Right cardiac atrium (tissue), 5 donors: Measurements from ENCODE around the gene SERP1. TPM values are rescaled to one million over a fixed set of nuclear protein-coding genes. Genes with fewer than 3 reads are reported as not detected.
A peak's percentile ranks its signal among the peaks of the same experiment; 100 is the strongest.

Source experiments
- ATAC-seq, 2 donors: fragments of 200-7000 bp; cut with Tn5 transposase; one replicate each; pipeline versions ENCODE4 v1.8.0 to v1.9.1; 2020; ENCODE audit warnings: moderate library complexity in 2 of 2, mild to moderate bottlenecking in 1 of 2
- DNase-seq, 3 donors: peaks; one replicate each; pipeline ENCODE4 v3.0.0-alpha.2; 2020
- H3K27ac ChIP-seq: one replicate; pipeline ENCODE4 v1.5.1; 2013; ENCODE audit warnings: mild to moderate bottlenecking, low read length, control low read depth, moderate library complexity
- H3K27me3 ChIP-seq: one replicate; pipeline ENCODE4 v1.6.1; 2013; ENCODE audit not compliant: control insufficient read depth, insufficient read depth
- H3K4me1 ChIP-seq: one replicate; pipeline ENCODE4 v1.6.1; 2013; ENCODE audit warnings: low read length; ENCODE audit not compliant: control insufficient read depth, insufficient read depth
- H3K4me3 ChIP-seq: one replicate; pipeline ENCODE4 v1.5.1; 2013; ENCODE audit warnings: low read length, control low read depth
- H3K9me3 ChIP-seq: one replicate; pipeline ENCODE4 v1.6.1; 2013; ENCODE audit warnings: low read length; ENCODE audit not compliant: control insufficient read depth
- WGBS: extraction: QIAGEN DNeasy Blood & Tissue Kit; methylation state at CpG from one replicate; pipeline ENCODE4 v1.1.7; 2013; 5-methylcytosine and 5-hydroxymethylcytosine counted together
- intact Hi-C, 4 donors: fragments of 100-400 bp; cut with DNase I; formaldehyde crosslinking; loops; one replicate each; pipeline versions ENCODE4 v1.11.0 to v1.14.0; 2022 to 2023
- polyA plus RNA-seq: library from polyadenylated mRNA; stranded (reverse); fragments of 200-250 nt; gene quantifications from one replicate; pipeline ENCODE4 v1.2.3, GENCODE V29; 2013
- total RNA-seq, 4 donors: library from RNA; stranded (reverse); fragmentation: NEBNext Ultra II Directional; extraction: Animal tissue kit (Norgen Biotek cat#: 25700); gene quantifications; one replicate each; pipeline ENCODE4 v1.2.1, GENCODE V29; 2021
- donor health status: healthy with polysubstance abuse.
- donor health status: DM: no; HTN: yes; CAD: no.
- donor health status: DM: no; HTN: no; CAD: no.
- donor health status: DM: no; HTN: yes; CAD: no; lungs with severe emphysema.
- donor health status: DM: yes; HTN: yes; CAD: no.

Gene SERP1
- total and polyA plus RNA-seq, 5 donors, result 24.8 to 41.3 (median 36.7) TPM

DNA sequence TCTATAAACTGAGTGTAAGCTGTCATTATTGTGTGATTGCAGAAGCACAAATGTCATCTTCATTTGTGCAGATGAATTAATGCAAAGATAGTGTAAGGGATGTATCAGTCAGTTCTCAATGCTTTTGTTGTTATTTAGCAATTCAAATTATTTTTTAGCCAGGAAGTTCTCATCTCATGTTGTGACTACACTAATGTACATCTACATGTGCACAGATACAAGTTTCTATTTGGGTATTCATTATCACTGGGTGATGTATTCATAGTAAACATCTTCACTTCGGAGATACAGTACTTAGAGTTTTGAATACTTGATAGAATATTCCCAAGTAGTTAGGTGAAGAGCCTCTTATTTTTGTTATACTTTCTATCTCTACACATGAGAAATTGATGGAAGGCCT, 11.4 kb upstream of the SERP1 start:
- Histone ChIP-seq H3K4me3 (no peak overlapping the region), H3K9me3 (no peaks in the 10 kb centered on the region), H3K4me1 (peaks cover 3% of the 10 kb centered on the region), H3K27me3 (no peaks in the 10 kb centered on the region), H3K27ac (no peak overlapping the region)
- DNase-seq (no peak), ATAC-seq (no peak)
- WGBS, result 66% methylated on average over 1 of the region's 1 CpG
- intact Hi-C loops, result no loop called here

DNA sequence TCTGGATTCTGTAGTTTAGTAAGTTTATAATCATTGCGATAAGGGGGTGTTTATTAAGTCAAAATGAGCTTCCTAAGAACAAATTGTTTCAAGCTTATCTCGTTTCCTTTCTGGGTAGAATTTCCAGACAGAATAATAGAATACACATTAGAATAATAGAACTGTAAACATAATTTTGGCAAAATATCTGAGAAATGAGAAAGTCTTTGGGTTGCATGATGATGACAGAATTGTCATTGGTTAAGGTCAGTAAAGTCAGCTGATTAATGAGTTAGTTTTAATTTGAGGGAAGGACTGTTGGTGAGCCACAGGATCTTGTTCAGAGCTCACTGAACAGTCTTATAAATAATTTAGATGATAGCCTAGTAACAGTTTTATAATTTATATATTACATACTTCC, 10.5 kb upstream of the SERP1 start:
- no peak for ATAC-seq
- Histone ChIP-seq H3K4me1 (peaks cover 3% of the 10 kb centered on the region), H3K9me3 (no peaks in the 10 kb centered on the region), H3K27ac (no peak overlapping the region), H3K27me3 (no peaks in the 10 kb centered on the region), H3K4me3 (no peak overlapping the region)
- intact Hi-C loops, result no loop called here
- DNase-seq, result no peak
- 67% methylated on average over 2 of the region's 2 CpGs for WGBS

DNA sequence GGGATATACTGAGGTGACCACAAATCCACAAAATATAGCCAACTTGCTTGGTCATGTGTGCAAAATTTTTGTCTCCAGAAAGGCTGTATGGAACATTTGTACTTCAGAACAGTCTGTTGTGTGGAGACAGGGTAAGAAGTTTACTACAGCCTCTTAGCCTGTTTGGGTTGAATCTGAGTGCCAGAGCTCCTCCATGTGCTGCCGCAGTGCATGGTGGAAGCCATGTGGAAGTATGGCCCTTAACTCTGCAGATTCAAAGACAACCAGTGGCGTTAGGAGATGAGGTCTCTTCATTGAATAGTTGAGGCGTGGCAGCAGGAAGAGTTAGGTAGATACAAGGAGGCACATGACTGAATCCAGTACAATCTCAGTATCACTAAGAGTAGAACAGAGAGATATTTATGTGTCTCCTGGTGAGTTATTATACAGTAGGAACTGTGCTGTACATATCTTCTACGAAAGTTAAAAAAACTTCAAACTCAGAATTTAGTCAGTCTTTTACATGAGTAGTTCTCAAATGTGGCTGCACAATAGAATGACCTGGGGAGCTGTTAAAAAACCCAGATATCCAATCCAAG, 9.7 kb upstream of the SERP1 start:
- ATAC-seq (peak in 1 of 2 donors; percentile 11), DNase-seq (no peak)
- H3K9me3 ChIP-seq, result no peaks in the 10 kb centered on the region
- peaks cover 3% of the 10 kb centered on the region for H3K4me1 ChIP-seq
- no peak overlapping the region for H3K27ac ChIP-seq
- no peak overlapping the region for H3K4me3 ChIP-seq
- no peaks in the 10 kb centered on the region for H3K27me3 ChIP-seq
- intact Hi-C loops, result no loop called here
- 93% methylated on average over 4 of the region's 4 CpGs for WGBS

DNA sequence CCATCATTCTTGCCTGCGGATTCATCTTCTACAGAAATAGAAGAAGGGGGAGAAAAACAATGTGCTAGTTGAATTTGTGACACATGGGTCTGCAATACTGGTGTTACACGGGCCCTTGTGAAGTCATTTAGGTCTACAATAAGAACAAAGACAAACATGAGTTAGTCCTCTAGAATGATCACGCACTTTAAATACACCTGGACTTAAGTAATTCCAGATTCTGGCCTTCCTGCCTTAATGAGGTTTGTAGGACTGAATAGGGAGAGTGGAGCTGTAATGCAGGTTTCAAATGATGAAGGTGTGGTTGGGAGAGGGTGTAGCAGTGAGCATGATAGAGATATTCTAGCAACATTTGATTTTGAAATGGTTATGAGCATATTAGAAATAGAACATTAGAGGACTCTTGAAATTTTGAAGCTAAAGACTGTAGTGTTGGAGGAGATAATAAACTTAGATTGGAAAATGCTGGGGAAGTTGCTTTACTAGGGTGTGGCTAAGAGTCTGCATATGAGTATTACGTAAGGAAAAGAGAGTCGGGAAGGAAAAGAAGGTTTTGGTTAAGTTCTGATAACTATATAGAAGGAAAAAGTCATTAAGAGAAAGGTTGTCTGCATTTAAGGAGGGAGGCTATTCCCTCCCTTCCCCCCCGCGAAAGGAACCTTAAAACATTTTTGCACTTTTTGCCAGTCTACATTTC, 897 bp upstream of the SERP1 start:
- no peaks in the 10 kb centered on the region for H3K27me3 ChIP-seq
- 21% methylated on average over 7 of the region's 7 CpGs for WGBS
- H3K4me1 ChIP-seq, result no peaks in the 10 kb centered on the region
- ATAC-seq (no peak), DNase-seq (no peak)
- peak overlapping the region; percentile 87 for H3K4me3 ChIP-seq
- intact Hi-C loops, result no loop called here
- H3K27ac ChIP-seq, result peak overlapping the region; percentile 89
- no peaks in the 10 kb centered on the region for H3K9me3 ChIP-seq

DNA sequence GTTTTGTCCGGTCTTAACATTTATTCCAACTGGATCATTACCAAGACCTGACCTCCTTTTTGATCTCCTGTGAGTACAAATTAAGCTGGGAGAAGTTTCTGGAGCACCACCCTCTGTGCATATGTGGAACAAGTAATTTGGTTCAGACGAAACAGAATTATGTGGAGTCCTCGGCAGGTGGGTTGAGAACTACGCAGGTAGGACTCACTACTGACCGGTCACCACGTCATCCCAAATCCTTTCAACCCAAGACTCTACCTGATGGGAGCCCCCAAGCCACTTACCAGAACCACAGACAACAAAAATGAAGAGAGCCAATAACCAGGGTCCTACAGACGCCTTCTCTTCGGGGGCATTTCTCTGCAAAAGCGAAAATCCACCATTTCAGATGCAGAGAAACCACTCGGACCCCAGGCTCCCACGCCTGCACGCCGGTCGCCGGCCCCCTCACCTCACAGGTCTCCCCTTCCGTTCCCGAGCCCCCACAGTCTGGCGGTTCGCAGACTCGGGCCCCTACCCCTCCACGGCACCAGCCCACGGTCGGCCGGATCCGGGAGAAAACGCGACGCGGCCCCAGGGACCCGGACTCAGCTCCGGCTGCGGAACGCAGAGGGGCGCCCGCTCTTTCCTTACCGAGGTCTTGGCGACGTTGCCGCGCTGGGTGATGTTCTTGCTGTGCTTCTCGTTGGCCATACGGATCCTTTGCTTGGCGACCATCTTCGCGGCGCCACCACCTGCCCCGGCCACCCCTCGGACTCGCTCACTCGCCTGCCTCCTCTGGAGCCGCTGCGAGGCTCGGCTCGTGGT, 674 bp downstream of the SERP1 start:
- intact Hi-C loops, result no loop called here
- Histone ChIP-seq H3K27ac (peak overlapping the region; percentile 93), H3K27me3 (no peaks in the 10 kb centered on the region), H3K4me1 (no peaks in the 10 kb centered on the region), H3K4me3 (peak overlapping the region; percentile 87), H3K9me3 (no peaks in the 10 kb centered on the region)
- WGBS, result under 1% methylated on average over 54 of the region's 54 CpGs
- DNase-seq, result peak in 1 of 3 donors; percentile 85
- ATAC-seq, result peak in 1 of 2 donors; percentile 41

DNA sequence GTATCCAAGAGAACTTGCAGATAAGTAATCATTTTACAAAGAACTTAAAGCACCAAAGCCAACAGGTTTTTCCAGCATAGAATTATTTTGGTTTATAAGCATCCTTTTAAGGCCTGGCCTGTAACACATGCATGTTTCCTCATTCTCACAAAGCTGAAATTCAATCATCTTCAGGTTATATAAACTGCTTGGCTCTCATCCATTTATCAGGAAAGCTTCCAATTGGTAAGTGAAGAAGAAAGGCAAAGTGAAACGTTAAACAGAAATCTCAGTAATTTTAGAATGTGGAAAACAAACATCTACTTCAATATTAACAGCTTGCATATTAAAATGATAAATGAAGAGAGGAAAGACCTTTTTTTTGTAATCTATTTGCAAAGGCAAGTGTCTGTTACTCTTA, 1.6 kb downstream of the SERP1 start:
- Histone ChIP-seq H3K27ac (no peak overlapping the region), H3K4me3 (peak overlapping the region; percentile 87), H3K27me3 (no peaks in the 10 kb centered on the region), H3K9me3 (no peaks in the 10 kb centered on the region), H3K4me1 (no peaks in the 10 kb centered on the region)
- ATAC-seq, result no peak
- 3% methylated on average over 1 of the region's 1 CpG for WGBS
- no peak for DNase-seq
- intact Hi-C loops, result no loop called here

DNA sequence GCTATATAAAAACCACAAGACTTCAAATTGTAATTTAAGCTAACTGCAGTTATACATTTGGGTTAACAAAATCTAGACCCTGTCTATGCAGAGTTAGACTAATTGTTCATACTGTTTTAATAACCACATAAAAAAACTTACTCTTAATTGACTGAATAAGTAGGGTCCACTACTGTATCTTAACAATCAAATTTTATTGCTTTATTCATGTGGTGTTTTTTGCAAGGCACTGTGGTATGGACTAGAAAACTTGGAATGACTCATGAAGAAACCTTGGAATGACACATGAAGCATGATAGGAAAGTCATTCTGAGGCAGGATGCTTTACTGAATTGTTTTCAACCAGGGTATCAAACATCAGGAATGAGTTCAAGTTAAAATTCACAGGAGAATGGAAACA, 2.3 kb downstream of the SERP1 start:
- intact Hi-C loops, result no loop called here
- DNase-seq, result no peak
- Histone ChIP-seq H3K9me3 (no peaks in the 10 kb centered on the region), H3K4me3 (no peak overlapping the region), H3K27ac (no peak overlapping the region), H3K27me3 (no peaks in the 10 kb centered on the region), H3K4me1 (no peaks in the 10 kb centered on the region)
- ATAC-seq, result no peak

DNA sequence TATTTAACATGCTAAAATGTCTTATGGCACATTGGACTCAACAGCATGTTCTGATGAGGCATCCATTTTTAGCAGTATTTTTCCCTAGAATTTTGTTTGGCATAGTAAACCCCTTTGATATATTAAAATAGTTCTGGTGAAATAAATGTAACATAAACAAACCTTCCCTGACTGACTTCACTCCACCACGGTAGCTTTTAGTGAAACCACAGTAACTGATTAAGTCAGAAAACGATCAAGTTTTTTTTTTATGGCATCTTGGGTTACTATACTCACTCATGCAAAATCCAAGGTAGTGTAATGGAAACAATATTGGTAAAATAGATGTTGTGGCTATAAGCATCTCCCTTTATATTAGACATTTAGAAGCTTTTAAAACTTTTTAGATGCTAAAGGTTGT, 2.8 kb downstream of the SERP1 start:
- DNase-seq (no peak), ATAC-seq (no peak)
- H3K27me3 ChIP-seq, result no peaks in the 10 kb centered on the region
- 80% methylated on average over 2 of the region's 2 CpGs for WGBS
- intact Hi-C loops, result no loop called here
- no peaks in the 10 kb centered on the region for H3K9me3 ChIP-seq
- no peaks in the 10 kb centered on the region for H3K4me1 ChIP-seq
- no peak overlapping the region for H3K27ac ChIP-seq
- no peak overlapping the region for H3K4me3 ChIP-seq

DNA sequence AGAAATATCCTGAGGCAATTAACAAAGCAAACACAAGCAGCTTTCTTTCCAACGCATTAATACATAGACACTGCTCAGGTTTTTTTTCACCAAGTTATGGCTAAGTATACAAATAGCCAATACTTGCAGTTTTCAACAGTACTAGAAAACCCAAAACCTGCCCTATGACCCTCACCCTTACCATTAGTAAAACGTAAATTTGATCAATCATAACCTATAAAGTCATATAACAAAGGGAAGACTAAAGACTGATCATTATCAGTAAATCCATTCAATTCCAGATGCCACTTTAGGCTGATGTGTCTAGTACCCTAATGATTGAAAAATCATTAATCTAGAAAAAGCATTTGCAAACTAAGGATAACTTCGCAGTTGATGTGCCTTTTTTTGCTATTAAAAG, 3.2 kb downstream of the SERP1 start:
- intact Hi-C loops, result no loop called here
- H3K4me3 ChIP-seq, result no peak overlapping the region
- no peak overlapping the region for H3K27ac ChIP-seq
- 83% methylated on average over 3 of the region's 3 CpGs for WGBS
- no peaks in the 10 kb centered on the region for H3K9me3 ChIP-seq
- no peaks in the 10 kb centered on the region for H3K27me3 ChIP-seq
- no peak for DNase-seq
- no peaks in the 10 kb centered on the region for H3K4me1 ChIP-seq
- ATAC-seq, result no peak

DNA sequence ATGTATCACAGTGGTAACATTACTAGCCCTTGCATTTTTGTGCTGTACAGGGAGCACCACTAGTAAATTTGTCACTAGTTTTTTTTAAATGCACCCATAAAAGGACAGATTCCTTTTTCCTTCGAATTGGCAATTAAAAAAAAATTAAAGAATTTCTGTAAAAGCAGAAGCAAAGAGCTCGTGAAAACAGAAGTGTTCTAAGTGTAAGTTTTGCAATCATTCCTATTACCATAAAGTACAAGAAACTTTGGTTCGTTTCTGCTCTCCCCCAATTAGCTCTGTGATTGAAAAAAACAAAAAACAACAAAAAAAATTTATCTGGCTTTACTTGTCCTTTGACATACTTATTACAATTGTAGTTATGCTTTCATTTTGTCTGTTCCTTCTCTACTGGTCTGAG, 5.3 kb downstream of the SERP1 start:
- H3K27ac ChIP-seq, result no peak overlapping the region
- no peak overlapping the region for H3K4me3 ChIP-seq
- no peaks in the 10 kb centered on the region for H3K4me1 ChIP-seq
- 74% methylated on average over 3 of the region's 3 CpGs for WGBS
- intact Hi-C loops, result no loop called here
- H3K27me3 ChIP-seq, result no peaks in the 10 kb centered on the region
- DNase-seq, result no peak
- no peak for ATAC-seq
- no peaks in the 10 kb centered on the region for H3K9me3 ChIP-seq

DNA sequence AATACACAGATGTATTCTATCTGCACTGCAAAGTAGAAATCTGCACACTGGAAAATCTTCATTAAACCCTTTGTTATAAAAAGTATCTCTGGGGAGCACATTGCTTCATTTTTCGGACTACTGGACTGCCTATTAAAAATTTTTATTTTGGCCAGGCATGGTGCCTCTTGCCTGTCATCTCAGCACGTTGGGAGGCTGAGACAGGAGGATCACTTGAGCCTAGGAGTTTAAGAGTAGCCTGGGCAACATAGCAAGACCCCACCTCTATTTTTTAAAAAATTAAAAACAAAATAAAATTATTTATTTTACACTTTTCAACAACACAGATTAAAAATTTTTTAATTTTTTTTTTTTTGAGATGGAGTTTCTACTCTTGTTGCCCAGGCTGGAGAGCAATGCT, 6.0 kb downstream of the SERP1 start:
- Histone ChIP-seq H3K27me3 (no peaks in the 10 kb centered on the region), H3K4me1 (no peaks in the 10 kb centered on the region), H3K9me3 (no peaks in the 10 kb centered on the region), H3K4me3 (no peak overlapping the region), H3K27ac (no peak overlapping the region)
- ATAC-seq (no peak), DNase-seq (no peak)
- WGBS, result 83% methylated on average over 2 of the region's 2 CpGs
- intact Hi-C loops, result no loop called here
